HepG2 (cell line): ENCODE measurements around the gene ANKRD17. TPM values are rescaled to one million over a fixed set of nuclear protein-coding genes. Genes with fewer than 3 reads are reported as not detected.

Experiments
- CBFB ChIP-seq: sonication (generic); formaldehyde crosslinking; IDR thresholded peaks from 2 replicates; pipeline ENCODE4 v1.4.0; 2020; ENCODE audit warnings: missing genetic modification reagents
- ERF ChIP-seq: IDR thresholded peaks from 2 replicates; pipeline ENCODE4 v1.6.1; 2018; ENCODE audit warnings: missing biosample characterization, missing genetic modification reagents
- FOXO1 ChIP-seq: sonication (generic); formaldehyde crosslinking; IDR thresholded peaks from 2 replicates; pipeline ENCODE4 v1.4.0; 2020; ENCODE audit warnings: missing genetic modification reagents
- GABPB1 ChIP-seq: IDR thresholded peaks from 2 replicates; pipeline ENCODE4 v1.6.1; 2016; ENCODE audit warnings: mild to moderate bottlenecking, missing genetic modification reagents, moderate library complexity, missing compliant biosample characterization
- GATAD1 ChIP-seq: IDR thresholded peaks from 2 replicates; pipeline ENCODE4 v1.6.1; 2016; ENCODE audit warnings: missing genetic modification reagents, missing compliant biosample characterization
- MXD4 ChIP-seq: IDR thresholded peaks from 2 replicates; pipeline ENCODE4 v1.6.1; 2016; ENCODE audit warnings: mild to moderate bottlenecking, missing biosample characterization, missing genetic modification reagents
- NPAS2 ChIP-seq: sonication (generic); formaldehyde crosslinking; IDR thresholded peaks from 2 replicates; pipeline ENCODE4 v1.8.0; 2022; ENCODE audit warnings: mild to moderate bottlenecking, missing genetic modification reagents, borderline replicate concordance
- NR2C2 ChIP-seq: sonication (generic); formaldehyde crosslinking; IDR thresholded peaks from 2 replicates; pipeline ENCODE4 v1.4.0; 2020; ENCODE audit warnings: missing genetic modification reagents, mild to moderate bottlenecking, moderate library complexity, borderline replicate concordance
- PHF21A ChIP-seq: sonication (generic); formaldehyde crosslinking; IDR thresholded peaks from 2 replicates; pipeline ENCODE4 v1.5.0; 2020; ENCODE audit warnings: mild to moderate bottlenecking, missing genetic modification reagents
- RARA ChIP-seq: IDR thresholded peaks from 2 replicates; pipeline ENCODE4 v1.6.1; 2016; ENCODE audit warnings: missing genetic modification reagents, missing compliant biosample characterization
- RERE ChIP-seq: IDR thresholded peaks from 2 replicates; pipeline ENCODE4 v1.6.1; 2016; ENCODE audit warnings: low read depth, missing genetic modification reagents, missing compliant biosample characterization
- SSRP1 ChIP-seq: IDR thresholded peaks from 2 replicates; pipeline ENCODE4 v1.6.1; 2016; ENCODE audit warnings: control low read depth
- SUZ12 ChIP-seq: fragments of 150-350 bp; IDR thresholded peaks from 2 replicates; pipeline ENCODE4 v1.6.1; 2014; ENCODE audit warnings: low read depth, low read length
- THAP7 ChIP-seq: sonication (generic); formaldehyde crosslinking; IDR thresholded peaks from 2 replicates; pipeline ENCODE4 v1.8.1; 2023; ENCODE audit warnings: mild to moderate bottlenecking, missing genetic modification reagents
- ZFP1 ChIP-seq: IDR thresholded peaks from 2 replicates; pipeline ENCODE4 v1.6.1; 2016
- ZFP37 ChIP-seq: sonication (generic); formaldehyde crosslinking; IDR thresholded peaks from 2 replicates; pipeline ENCODE4 v1.4.0; 2020; ENCODE audit warnings: missing genetic modification reagents, borderline replicate concordance
- ZNF230 ChIP-seq: sonication (generic); formaldehyde crosslinking; IDR thresholded peaks from 2 replicates; pipeline ENCODE4 v1.4.0; 2020; ENCODE audit warnings: mild to moderate bottlenecking, missing genetic modification reagents
- ZNF337 ChIP-seq: sonication (generic); formaldehyde crosslinking; IDR thresholded peaks from 2 replicates; pipeline ENCODE4 v1.5.1; 2020; ENCODE audit warnings: missing genetic modification reagents, low read depth, mild to moderate bottlenecking, borderline replicate concordance
- ZNF414 ChIP-seq: sonication (generic); formaldehyde crosslinking; IDR thresholded peaks from 2 replicates; pipeline ENCODE4 v1.5.0; 2020; ENCODE audit warnings: missing genetic modification reagents
- ZNF639 ChIP-seq: conservative IDR thresholded peaks from 2 replicates; pipeline ENCODE4 v1.6.1; 2018; ENCODE audit warnings: missing genetic modification reagents
- ZNF660 ChIP-seq: sonication (generic); formaldehyde crosslinking; IDR thresholded peaks from 2 replicates; pipeline ENCODE4 v1.5.1; 2020; ENCODE audit warnings: mild to moderate bottlenecking, low read depth, missing genetic modification reagents, borderline replicate concordance
- ZNF720 ChIP-seq: sonication (generic); formaldehyde crosslinking; IDR thresholded peaks from 2 replicates; pipeline ENCODE4 v1.4.0; 2020; ENCODE audit warnings: missing genetic modification reagents
- ZNF772 ChIP-seq: sonication (generic); formaldehyde crosslinking; IDR thresholded peaks from 2 replicates; pipeline ENCODE4 v1.5.0; 2020; ENCODE audit warnings: mild to moderate bottlenecking, missing genetic modification reagents
- polyA plus RNA-seq, 8 experiments: library from polyadenylated mRNA; depleted of rRNA in 3 of 8; stranded (reverse) in 7 of 8; unstranded in 1 of 8; fragments of >200 nt; fragmentation: Illumina TruSeq in 4 of 8; extraction: Trizol in 4 of 8; gene quantifications; 2 replicates each; pipeline versions ENCODE4 v1.2.1 to v1.2.3, GENCODE V29; 2011 to 2016; ENCODE audit warnings: low read depth in 4 of 8, missing spikeins in 1 of 8, mixed read lengths in 1 of 8; ENCODE audit not compliant: insufficient read depth in 1 of 8
- total RNA-seq, 5 experiments: library from RNA; depleted of rRNA; stranded (reverse); fragments of >200 nt; fragmentation: Illumina TruSeq; extraction: Trizol; gene quantifications; 2 replicates each; pipeline ENCODE4 v1.2.3, GENCODE V29; 2016; ENCODE audit warnings: low read depth in 1 of 5

The ANKRD17 gene
- total and polyA plus RNA-seq, 2 of the 13 experiments (the other 11 are each of a cell fraction or from before 2014, with no cell fraction given) = 55.7 to 61.1 TPM

- peak; percentile 99 for TF ChIP-seq GABPB1 (CRISPR knock-in tag)
- peak; percentile 65; the same call in 1 of the 2 replicates for TF ChIP-seq ZNF414 (CRISPR knock-in tag)
- peak; percentile 78; the same call in 1 of the 2 replicates for TF ChIP-seq ERF (CRISPR knock-in tag)
- TF ChIP-seq MXD4 (CRISPR knock-in tag) = peak; percentile 83
- TF ChIP-seq ZNF720 (CRISPR knock-in tag) = no peak
- TF ChIP-seq GATAD1 (CRISPR knock-in tag) = peak; percentile 98
- TF ChIP-seq NR2C2 = peak; percentile 53
- TF ChIP-seq ZNF772 (CRISPR knock-in tag) = peak; percentile 81; the same call in 1 of the 2 replicates
- TF ChIP-seq ZNF639 (CRISPR knock-in tag) = peak; percentile 72
- no peak for TF ChIP-seq RERE (CRISPR knock-in tag)
- no peak for TF ChIP-seq RARA (CRISPR knock-in tag)
- peak; percentile 27; the same call in 1 of the 2 replicates for TF ChIP-seq CBFB (CRISPR knock-in tag)
- TF ChIP-seq ZNF660 (CRISPR knock-in tag) = no peak
- TF ChIP-seq SUZ12 = no peak
- no peak; the same call in 1 of the 2 replicates for TF ChIP-seq ZNF230 (CRISPR knock-in tag)
- no peak for TF ChIP-seq NPAS2
- TF ChIP-seq ZFP37 (CRISPR knock-in tag) = 0 out of 2 replicates have a peak, but pooled peaks have one; percentile 60
- TF ChIP-seq ZNF337 (CRISPR knock-in tag) = peak; percentile 94; the same call in 1 of the 2 replicates
- TF ChIP-seq SSRP1 (CRISPR knock-in tag) = no peak
- 0 out of 2 replicates have a peak, but pooled peaks have one; percentile 21 for TF ChIP-seq THAP7 (CRISPR knock-in tag)
- peak; percentile 73 for TF ChIP-seq PHF21A (CRISPR knock-in tag)
- TF ChIP-seq FOXO1 = 0 out of 2 replicates have a peak, but pooled peaks have one; percentile 22
- TF ChIP-seq ZFP1 (CRISPR knock-in tag) = peak; percentile 48; the same call in 1 of the 2 replicates
Observed at GRCh38 chr4:73258686-73259570, at the start of gene ANKRD17 (continued).
